Hepatocyte (in vitro differentiated cells): ENCODE measurements around the gene SLC25A28.

Experiments used
- EZH2 ChIP-seq: fragments of 200-600 bp; sonication (generic); IDR thresholded peaks from 2 replicates; pipeline ENCODE4 v1.6.1; 2016; ENCODE audit warnings: antibody characterized with exemption, mild to moderate bottlenecking, borderline replicate concordance
- TF ChIP-seq, protein P1 (sequence below): fragments of 200-600 bp; sonication (generic); IDR thresholded peaks from 2 replicates; pipeline ENCODE4 v1.5.1; 2016; ENCODE audit warnings: antibody characterized with exemption, mild to moderate bottlenecking; ENCODE audit not compliant: poor library complexity

DNA sequence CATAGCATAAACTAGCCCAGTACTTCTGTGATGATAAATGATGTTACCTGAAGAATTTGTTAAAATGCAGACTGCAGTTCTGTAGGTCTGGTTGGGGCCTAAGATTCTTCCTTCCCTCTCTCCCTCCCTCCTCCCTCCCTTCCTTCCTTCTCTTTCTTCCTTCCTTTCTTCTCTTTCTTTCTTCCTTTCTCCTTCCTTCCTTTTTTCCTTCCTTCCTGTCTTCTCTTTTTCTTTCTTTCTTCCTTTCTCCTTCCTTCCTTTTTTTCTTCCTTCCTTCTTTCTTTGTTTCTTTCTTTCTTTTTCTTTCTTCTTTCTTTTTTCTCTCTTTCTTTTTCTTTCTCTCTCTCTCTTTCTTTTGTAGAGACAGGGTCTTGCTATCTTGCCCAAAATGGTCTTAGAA, 3.7 kb upstream of the SLC25A28 start:
- TF ChIP-seq, protein P1, sequence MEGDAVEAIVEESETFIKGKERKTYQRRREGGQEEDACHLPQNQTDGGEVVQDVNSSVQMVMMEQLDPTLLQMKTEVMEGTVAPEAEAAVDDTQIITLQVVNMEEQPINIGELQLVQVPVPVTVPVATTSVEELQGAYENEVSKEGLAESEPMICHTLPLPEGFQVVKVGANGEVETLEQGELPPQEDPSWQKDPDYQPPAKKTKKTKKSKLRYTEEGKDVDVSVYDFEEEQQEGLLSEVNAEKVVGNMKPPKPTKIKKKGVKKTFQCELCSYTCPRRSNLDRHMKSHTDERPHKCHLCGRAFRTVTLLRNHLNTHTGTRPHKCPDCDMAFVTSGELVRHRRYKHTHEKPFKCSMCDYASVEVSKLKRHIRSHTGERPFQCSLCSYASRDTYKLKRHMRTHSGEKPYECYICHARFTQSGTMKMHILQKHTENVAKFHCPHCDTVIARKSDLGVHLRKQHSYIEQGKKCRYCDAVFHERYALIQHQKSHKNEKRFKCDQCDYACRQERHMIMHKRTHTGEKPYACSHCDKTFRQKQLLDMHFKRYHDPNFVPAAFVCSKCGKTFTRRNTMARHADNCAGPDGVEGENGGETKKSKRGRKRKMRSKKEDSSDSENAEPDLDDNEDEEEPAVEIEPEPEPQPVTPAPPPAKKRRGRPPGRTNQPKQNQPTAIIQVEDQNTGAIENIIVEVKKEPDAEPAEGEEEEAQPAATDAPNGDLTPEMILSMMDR: no peak
- TF ChIP-seq EZH2: no peak
